ENCODE data around the gene TMC2. TPM values are rescaled to one million over a fixed set of nuclear protein-coding genes. Genes with fewer than 3 reads are reported as not detected.
"Not testable (repeated sequence)": the region's sequence is repeated elsewhere in the genome, so short reads cannot be mapped to it uniquely, and the experiment has no call there.

The TMC2 gene
- total and polyA plus RNA-seq, 7 experiments from 2014 or later = 0.15 TPM; not detected in 6

DNA sequence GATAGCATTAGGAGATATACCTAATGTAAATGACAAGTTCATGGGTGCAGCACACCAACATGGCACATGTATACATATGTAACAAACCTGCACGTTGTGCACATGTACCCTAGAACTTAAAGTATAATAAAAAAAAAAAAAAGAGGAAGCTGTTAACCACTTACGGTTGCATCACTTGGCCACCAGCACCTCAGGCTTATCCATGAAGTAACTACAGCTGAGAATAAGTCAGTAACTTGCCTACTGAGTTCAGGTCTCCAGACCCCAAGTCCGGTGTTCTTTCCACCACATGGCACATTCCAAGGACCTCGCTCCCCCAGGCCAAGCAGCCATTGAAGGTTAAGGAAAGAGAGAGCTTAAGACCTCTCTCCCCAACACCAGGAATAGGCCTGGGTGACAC, 148.4 kb downstream of the TMC2 start:
- CTCF ChIA-PET = interaction anchor here (1.1 to 1.7 kb wide), 2 partner anchors 57 to 68 kb away, joined by 4 read pairs; no protein-coding TSS in a partner anchor

DNA sequence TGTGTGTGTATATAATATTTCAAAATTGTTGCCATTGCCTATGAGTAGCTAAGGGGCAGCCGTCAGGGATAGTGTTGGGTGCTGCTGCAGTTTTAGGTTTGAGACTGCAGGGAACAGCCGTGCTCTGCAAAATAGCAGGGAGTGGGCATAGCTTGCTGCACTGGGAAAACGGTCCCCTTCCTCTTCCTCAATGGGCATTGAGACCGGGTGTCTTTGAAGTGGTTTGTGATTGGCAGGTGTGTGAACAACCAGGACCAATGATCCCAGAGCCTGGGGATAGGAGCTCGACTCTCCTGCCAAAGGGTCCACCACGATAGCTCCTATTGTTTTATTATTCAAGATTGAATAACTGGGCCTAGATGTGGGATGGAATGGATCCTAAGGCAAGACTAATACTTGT, 151.1 kb downstream of the TMC2 start:
- DNase-seq = no peak
- Histone ChIP-seq H3K9me3 (ENCODE audit: control insufficient read depth in 2 of 3, low read length in 3 of 3) (no peaks in the 10 kb centered on the region), H3K4me3 (ENCODE audit: low read length) (no peak overlapping the region), H3K27ac (ENCODE audit: low read depth, low read length) (no peak overlapping the region), H3K36me3 (ENCODE audit: control insufficient read depth in 2 of 3, insufficient read depth in 3 of 3, low read length in 3 of 3) (no peaks in the 10 kb centered on the region), H3K4me1 (ENCODE audit: control insufficient read depth in 2 of 2, insufficient read depth in 2 of 2, low read length in 2 of 2) (peaks cover 6 to 13% of the 10 kb centered on the region in 2 donors), H3K27me3 (ENCODE audit: control insufficient read depth in 2 of 2, insufficient read depth in 2 of 2, low read length in 2 of 2) (no peaks in the 10 kb centered on the region)
- Mint-ChIP-seq H3K27me3 (peaks cover 0 to 38% (median 13%) of the 10 kb centered on the region in 5 donors), H3K36me3 (peaks cover 0 to 6% (median 0%) of the 10 kb centered on the region in 5 donors), H3K27ac (peak overlapping the region in 6 of 9 donors; percentile 37 to 79 (median 70)), H3K4me3 (peak overlapping the region in 7 of 10 donors; percentile 51 to 67 (median 58)), H3K9me3 (peaks cover 0 to 3% (median 0%) of the 10 kb centered on the region in 11 donors), H3K4me1 (peaks cover 24 to 31% (median 27%) of the 10 kb centered on the region in 7 donors)
- intact Hi-C loops (cut with micrococcal nuclease) = loop anchor here in 1 of 2 donors (5.0 kb wide), 1 partner anchor 165 kb away; no protein-coding TSS in a partner anchor
- CTCF ChIA-PET = interaction anchor here (0.6 to 3.3 kb wide), 12 partner anchors 11 to 313 kb away, joined by 3 to 25 read pairs (median 4); no protein-coding TSS in a partner anchor
- POLR2A ChIA-PET = interaction anchor here (0.8 to 3.6 kb wide), 5 partner anchors 23 to 64 kb away, joined by 4 to 22 read pairs (median 6); partner anchors contain the start of genes IDH3B and NOP56
- ATAC-seq = no peak

More for the DNA sequence above, 148.4 kb downstream of the TMC2 start:
- ATAC-seq = peak; percentile 31
- POLR2A ChIA-PET; H3K4me3 Mint-ChIP-seq; H3K27ac ChIP-seq (ENCODE audit: low read depth, low read length); H3K36me3 Mint-ChIP-seq; H3K36me3 ChIP-seq (ENCODE audit: control insufficient read depth in 2 of 3, insufficient read depth in 3 of 3, low read length in 3 of 3); H3K27ac Mint-ChIP-seq; H3K9me3 Mint-ChIP-seq; DNase-seq; H3K4me3 ChIP-seq (ENCODE audit: low read length); H3K9me3 ChIP-seq (ENCODE audit: control insufficient read depth in 2 of 3, low read length in 3 of 3); H3K27me3 ChIP-seq (ENCODE audit: control insufficient read depth in 2 of 2, insufficient read depth in 2 of 2, low read length in 2 of 2): not testable (repeated sequence)
- peaks cover 6 to 13% of the 10 kb centered on the region in 2 donors for H3K4me1 ChIP-seq (ENCODE audit: control insufficient read depth in 2 of 2, insufficient read depth in 2 of 2, low read length in 2 of 2)
- Mint-ChIP-seq H3K4me1 (peaks cover 8 to 16% (median 13%) of the 10 kb centered on the region in 7 donors), H3K27me3 (peaks cover 19 to 32% (median 25%) of the 10 kb centered on the region in 5 donors)
- intact Hi-C loops (cut with micrococcal nuclease) = loop anchor here in 1 of 2 donors (5.0 kb wide), 1 partner anchor 167 kb away; no protein-coding TSS in a partner anchor

DNA sequence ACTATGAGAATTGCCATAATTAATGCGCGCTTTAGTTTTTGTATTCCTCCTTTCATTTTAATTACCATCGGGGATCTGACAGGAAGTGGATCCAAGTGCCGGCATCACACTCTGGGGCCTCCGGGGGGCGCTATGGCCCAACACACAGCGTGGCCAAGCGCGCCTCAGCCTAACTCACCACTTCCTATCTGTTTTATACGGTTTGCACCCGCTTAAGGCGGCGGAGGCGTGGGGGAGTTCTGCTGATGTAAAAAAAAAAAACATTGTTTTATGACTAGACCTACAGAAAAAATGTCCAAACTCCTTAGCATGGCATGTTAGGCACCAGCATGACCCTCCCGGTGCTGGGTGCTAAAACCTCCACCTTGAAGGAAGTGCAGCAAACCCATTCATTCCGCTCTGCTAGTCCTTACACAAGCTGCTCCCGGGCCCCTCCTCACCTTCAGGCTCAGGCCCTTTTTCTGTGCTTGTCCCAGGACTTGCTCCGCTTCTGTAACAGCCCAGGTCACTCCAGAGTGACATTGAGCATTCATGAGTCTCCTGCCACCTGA, 151.7 kb downstream of the TMC2 start:
- Histone ChIP-seq H3K4me1 (ENCODE audit: control insufficient read depth in 2 of 2, insufficient read depth in 2 of 2, low read length in 2 of 2) (peaks cover 6 to 13% of the 10 kb centered on the region in 2 donors), H3K4me3 (ENCODE audit: low read length) (no peak overlapping the region), H3K27ac (ENCODE audit: low read depth, low read length) (no peak overlapping the region), H3K9me3 (ENCODE audit: control insufficient read depth in 2 of 3, low read length in 3 of 3) (no peaks in the 10 kb centered on the region), H3K36me3 (ENCODE audit: control insufficient read depth in 2 of 3, insufficient read depth in 3 of 3, low read length in 3 of 3) (no peaks in the 10 kb centered on the region), H3K27me3 (ENCODE audit: control insufficient read depth in 2 of 2, insufficient read depth in 2 of 2, low read length in 2 of 2) (no peaks in the 10 kb centered on the region)
- CTCF ChIA-PET = interaction anchor here (0.6 to 3.3 kb wide), 18 partner anchors 11 to 427 kb away, joined by 3 to 25 read pairs (median 4); no protein-coding TSS in a partner anchor
- Mint-ChIP-seq H3K9me3 (peaks cover 0 to 3% (median 0%) of the 10 kb centered on the region in 11 donors), H3K36me3 (peaks cover 0 to 6% (median 0%) of the 10 kb centered on the region in 5 donors), H3K4me3 (peak overlapping the region in 9 of 10 donors; percentile 34 to 73 (median 58)), H3K27ac (peak overlapping the region in 6 of 9 donors; percentile 37 to 80 (median 71)), H3K27me3 (peaks cover 0 to 34% (median 7%) of the 10 kb centered on the region in 5 donors), H3K4me1 (peaks cover 24 to 31% (median 27%) of the 10 kb centered on the region in 7 donors)
- DNase-seq (peak; percentile 71 to 89 (median 81)), ATAC-seq (peak; percentile 95)
- POLR2A ChIA-PET = interaction anchor here (0.8 to 3.6 kb wide), 8 partner anchors 14 to 163 kb away, joined by 3 to 22 read pairs (median 5); partner anchors contain the start of genes IDH3B and NOP56
- intact Hi-C loops (cut with micrococcal nuclease) = loop anchor here (1.0 to 5.0 kb wide), 11 partner anchors 23 to 313 kb away; partner anchors contain the start of genes IDH3B (in 1 of the 2) and PTPRA (in 1 of the 2)

DNA sequence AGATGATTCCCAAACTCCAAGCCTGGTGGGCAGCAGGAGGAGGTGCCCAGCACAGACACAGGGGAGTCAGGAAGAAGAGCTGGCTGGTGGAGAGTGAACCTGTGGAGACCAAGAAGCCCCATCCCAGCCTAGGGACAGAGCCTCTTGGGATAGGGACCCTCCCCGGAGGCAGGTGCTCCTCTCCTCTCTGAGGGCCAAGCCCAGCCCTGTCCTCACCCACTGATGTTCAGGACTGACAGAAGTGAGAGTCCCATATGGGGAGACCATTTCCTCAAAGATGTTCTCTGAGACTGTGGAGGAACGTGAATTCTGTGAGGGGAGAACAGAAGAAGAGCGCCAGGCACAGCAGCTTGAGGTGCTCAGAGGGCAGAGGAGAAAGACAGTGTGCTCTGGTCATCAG, 153.8 kb downstream of the TMC2 start:
- H3K27me3 Mint-ChIP-seq = peaks cover 8 to 42% (median 14%) of the 10 kb centered on the region in 5 donors
- peaks cover 0 to 4% (median 0%) of the 10 kb centered on the region in 11 donors for H3K9me3 Mint-ChIP-seq
- H3K4me3 Mint-ChIP-seq = peak overlapping the region in 2 of 10 donors; percentile 92 to 93
- H3K4me1 Mint-ChIP-seq = peaks cover 24 to 37% (median 31%) of the 10 kb centered on the region in 7 donors
- no peak overlapping the region for H3K27ac ChIP-seq (ENCODE audit: low read depth, low read length)
- DNase-seq (no peak), ATAC-seq (no peak)
- H3K27me3 ChIP-seq (ENCODE audit: control insufficient read depth in 2 of 2, insufficient read depth in 2 of 2, low read length in 2 of 2) = peaks cover 4 to 9% of the 10 kb centered on the region in 2 donors
- H3K36me3 ChIP-seq (ENCODE audit: control insufficient read depth in 2 of 3, insufficient read depth in 3 of 3, low read length in 3 of 3) = no peaks in the 10 kb centered on the region
- H3K4me3 ChIP-seq (ENCODE audit: low read length) = no peak overlapping the region
- intact Hi-C loops (cut with micrococcal nuclease) = loop anchor here in 1 of 2 donors (5.0 kb wide), 1 partner anchor 357 kb away; the partner anchor contains the start of gene MRPS26
- CTCF ChIA-PET = interaction anchor here (0.5 to 1.1 kb wide), 3 partner anchors 23 to 231 kb away, joined by 3 to 9 read pairs (median 6); no protein-coding TSS in a partner anchor
- H3K36me3 Mint-ChIP-seq = peaks cover 0 to 6% (median 0%) of the 10 kb centered on the region in 5 donors
- H3K9me3 ChIP-seq (ENCODE audit: control insufficient read depth in 2 of 3, low read length in 3 of 3) = no peaks in the 10 kb centered on the region
- POLR2A ChIA-PET = interaction anchor here (0.7 kb wide), 1 partner anchor 9 kb away, joined by 3 read pairs; no protein-coding TSS in a partner anchor
- peaks cover 6 to 13% of the 10 kb centered on the region in 2 donors for H3K4me1 ChIP-seq (ENCODE audit: control insufficient read depth in 2 of 2, insufficient read depth in 2 of 2, low read length in 2 of 2)
- peak overlapping the region in 1 of 9 donors; percentile 62 for H3K27ac Mint-ChIP-seq

DNA sequence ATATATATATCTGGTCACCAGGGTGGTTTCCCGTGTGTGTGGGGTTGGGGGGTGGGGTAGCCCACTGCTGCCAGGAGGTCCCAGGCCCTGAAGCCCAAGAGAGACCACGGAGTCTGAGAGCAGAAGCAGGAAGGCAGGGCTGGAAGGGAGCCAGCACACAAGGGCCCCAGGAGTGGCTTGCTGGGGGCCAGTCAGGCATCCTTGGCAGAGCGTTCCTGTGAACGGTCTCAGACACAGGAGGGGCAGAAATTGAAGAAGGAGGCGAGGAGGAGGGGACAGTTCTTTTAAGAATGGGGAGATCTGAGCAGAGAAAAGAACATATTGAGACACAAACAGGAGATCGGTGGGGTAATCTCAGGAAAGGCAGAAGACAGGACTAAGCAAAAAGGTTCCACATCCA, 154.3 kb downstream of the TMC2 start:
- peaks cover 4 to 9% of the 10 kb centered on the region in 2 donors for H3K27me3 ChIP-seq (ENCODE audit: control insufficient read depth in 2 of 2, insufficient read depth in 2 of 2, low read length in 2 of 2)
- POLR2A ChIA-PET = interaction anchor here (1.2 to 1.6 kb wide), 2 partner anchors 26 to 45 kb away, joined by 3 read pairs; partner anchors contain the start of gene IDH3B

DNA sequence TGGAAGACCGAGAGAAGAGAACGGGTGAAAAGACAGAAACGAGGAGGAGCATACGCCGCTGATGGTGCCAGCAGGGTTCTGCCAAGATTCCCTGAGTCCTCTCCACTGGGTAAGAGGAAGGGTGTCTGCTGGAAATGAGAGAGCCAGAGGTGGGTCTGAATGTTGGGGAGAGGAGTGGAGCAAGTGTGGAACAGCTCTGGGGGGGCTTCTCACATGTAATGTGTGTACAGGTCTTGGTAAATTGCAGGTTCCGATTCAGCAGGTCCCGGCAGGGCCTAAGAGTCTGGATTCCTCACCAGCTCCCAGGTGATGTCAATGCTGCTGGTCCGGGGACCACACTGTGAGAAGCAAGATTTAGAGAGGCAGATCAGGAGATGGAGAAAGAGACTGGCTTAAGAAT, 154.8 kb downstream of the TMC2 start:
- CTCF ChIA-PET = no interaction called here
- H3K27me3 ChIP-seq (ENCODE audit: control insufficient read depth in 2 of 2, insufficient read depth in 2 of 2, low read length in 2 of 2) = peaks cover 4 to 9% of the 10 kb centered on the region in 2 donors
- Mint-ChIP-seq H3K4me3 (peak overlapping the region; percentile 85 to 99 (median 92)), H3K27me3 (peaks cover 16 to 51% (median 21%) of the 10 kb centered on the region in 5 donors), H3K27ac (peak overlapping the region in 6 of 9 donors; percentile 30 to 96 (median 73)), H3K9me3 (peaks cover 0 to 4% (median 0%) of the 10 kb centered on the region in 11 donors), H3K4me1 (peaks cover 24 to 37% (median 31%) of the 10 kb centered on the region in 7 donors), H3K36me3 (peaks cover 0 to 9% (median 0%) of the 10 kb centered on the region in 5 donors)
- POLR2A ChIA-PET = interaction anchor here (1.2 to 1.6 kb wide), 2 partner anchors 27 to 44 kb away, joined by 3 read pairs; partner anchors contain the start of gene IDH3B
- no peaks in the 10 kb centered on the region for H3K9me3 ChIP-seq (ENCODE audit: control insufficient read depth in 2 of 3, low read length in 3 of 3)
- no peak for ATAC-seq
- H3K36me3 ChIP-seq (ENCODE audit: control insufficient read depth in 2 of 3, insufficient read depth in 3 of 3, low read length in 3 of 3) = no peaks in the 10 kb centered on the region
- intact Hi-C loops (cut with micrococcal nuclease) = loop anchor here in 1 of 2 donors (5.0 kb wide), 1 partner anchor 356 kb away; the partner anchor contains the start of gene MRPS26
- H3K4me1 ChIP-seq (ENCODE audit: control insufficient read depth in 2 of 2, insufficient read depth in 2 of 2, low read length in 2 of 2) = peaks cover 6 to 13% of the 10 kb centered on the region in 2 donors
- no peak overlapping the region for H3K27ac ChIP-seq (ENCODE audit: low read depth, low read length)
- no peak for DNase-seq
- H3K4me3 ChIP-seq (ENCODE audit: low read length) = no peak overlapping the region

More for the DNA sequence above, 154.3 kb downstream of the TMC2 start:
- H3K27me3 Mint-ChIP-seq = peaks cover 12 to 46% (median 17%) of the 10 kb centered on the region in 5 donors
- no peaks in the 10 kb centered on the region for H3K9me3 ChIP-seq (ENCODE audit: control insufficient read depth in 2 of 3, low read length in 3 of 3)
- H3K4me1 Mint-ChIP-seq = peaks cover 24 to 37% (median 31%) of the 10 kb centered on the region in 7 donors
- H3K9me3 Mint-ChIP-seq = peaks cover 0 to 4% (median 0%) of the 10 kb centered on the region in 11 donors
- H3K4me3 Mint-ChIP-seq = peak overlapping the region; percentile 85 to 99 (median 92)
- peaks cover 6 to 13% of the 10 kb centered on the region in 2 donors for H3K4me1 ChIP-seq (ENCODE audit: control insufficient read depth in 2 of 2, insufficient read depth in 2 of 2, low read length in 2 of 2)
- peak overlapping the region in 7 of 9 donors; percentile 26 to 94 (median 52) for H3K27ac Mint-ChIP-seq
- no peak overlapping the region for H3K27ac ChIP-seq (ENCODE audit: low read depth, low read length)
- ATAC-seq = no peak
- intact Hi-C loops (cut with micrococcal nuclease) = loop anchor here in 1 of 2 donors (5.0 kb wide), 1 partner anchor 357 kb away; the partner anchor contains the start of gene MRPS26
- peaks cover 0 to 7% (median 0%) of the 10 kb centered on the region in 5 donors for H3K36me3 Mint-ChIP-seq
- CTCF ChIA-PET = interaction anchor here (1.1 kb wide), 1 partner anchor 51 kb away, joined by 9 read pairs; no protein-coding TSS in a partner anchor
- DNase-seq = no peak
- H3K4me3 ChIP-seq (ENCODE audit: low read length) = no peak overlapping the region
- no peaks in the 10 kb centered on the region for H3K36me3 ChIP-seq (ENCODE audit: control insufficient read depth in 2 of 3, insufficient read depth in 3 of 3, low read length in 3 of 3)

All from naive thymus-derived CD4-positive, alpha-beta T cell (primary cell).